Ovary (tissue), 9 donors: Measurements from ENCODE around the gene CKS1B. TPM values are rescaled to one million over a fixed set of nuclear protein-coding genes. Genes with fewer than 3 reads are reported as not detected.

Source experiments
- DNase-seq, 5 donors: peaks; one replicate each; pipeline ENCODE4 v3.0.0-alpha.2; 2019 to 2020
- H3K27ac ChIP-seq, 2 donors: fragments of 200-600 bp; one replicate each; pipeline versions ENCODE4 v1.5.1 to v1.8.0; 2019 to 2022
- H3K27me3 ChIP-seq: fragments of 200-600 bp; one replicate; pipeline ENCODE4 v1.8.0; 2022
- H3K36me3 ChIP-seq: fragments of 200-600 bp; sonication (generic); one replicate; pipeline ENCODE4 v1.5.1; 2019
- H3K4me1 ChIP-seq: one replicate; pipeline ENCODE4 v1.8.1; 2013; ENCODE audit warnings: mild to moderate bottlenecking, moderate library complexity; ENCODE audit not compliant: insufficient read depth
- H3K4me3 ChIP-seq: fragments of 200-600 bp; sonication (generic); one replicate; pipeline ENCODE4 v1.5.1; 2017
- H3K9me3 ChIP-seq, 2 donors: fragments of 200-600 bp in 1 of 2; sonication (generic) in 1 of 2; one replicate each; pipeline versions ENCODE4 v1.5.1 to v1.8.1; 2013 to 2019; ENCODE audit warnings: mild to moderate bottlenecking in 1 of 2, moderate library complexity in 1 of 2
- EP300 ChIP-seq: sonication (generic); formaldehyde crosslinking; IDR thresholded peaks from one replicate; pipeline ENCODE4 v1.6.1; 2017; ENCODE audit warnings: antibody characterized with exemption
- POLR2A ChIP-seq: fragments of 450-650 bp; IDR thresholded peaks from one replicate; pipeline ENCODE4 v1.6.1; 2017; ENCODE audit warnings: antibody characterized with exemption, mild to moderate bottlenecking, moderate library complexity
- WGBS, 3 donors: extraction: QIAGEN DNeasy Blood & Tissue Kit in 1 of 3; methylation state at CpG; one replicate each; pipeline versions ENCODE4 v1.1.5 to v1.1.7; 2013 to 2017; 5-methylcytosine and 5-hydroxymethylcytosine counted together
- intact Hi-C, 4 donors: fragments of 100-400 bp; cut with DNase I; formaldehyde crosslinking; loops; one replicate each; pipeline versions ENCODE4 v1.11.0 to v1.15.1; 2022 to 2023
- polyA plus RNA-seq, 2 donors: library from polyadenylated mRNA; stranded (reverse); fragments of 200-250 nt in 1 of 2; fragments of 350-450 nt in 1 of 2; fragmentation: Illumina TruSeq in 1 of 2; extraction: RNeasy Lipid Tissue Mini Kit (QIAGEN cat#74804) in 1 of 2; gene quantifications; one replicate each; pipeline ENCODE4 v1.2.3, GENCODE V29; 2013 to 2014
- total RNA-seq, 7 donors: library from RNA; depleted of rRNA in 2 of 7; stranded (reverse); fragments of >200 nt in 2 of 7; fragmentation: NEBNext Ultra II Directional in 3 of 7; extraction: Animal tissue kit (Norgen Biotek cat#: 25700) in 3 of 7; gene quantifications; one replicate each; pipeline versions ENCODE4 v1.1.0 to v1.2.4, GENCODE V29; 2016 to 2023
- TF ChIP-seq, protein P1 (sequence below), 3 donors: fragments of 450-650 bp in 2 of 3; fragments of 200-600 bp in 1 of 3; IDR thresholded peaks; one replicate each; pipeline versions ENCODE4 v1.5.1 to v1.8.0; 2016 to 2022; ENCODE audit warnings: antibody characterized with exemption in 3 of 3, mild to moderate bottlenecking in 1 of 3
- donor health status: DM: no; HTN: no; CAD: no; lungs with moderate emphysema.
- donor health status: DM: no; HTN: no; CAD: no.
- donor health status: Bipolar disorder and iron deficiency.
- donor health status: DM: yes; HTN: yes; CAD: no.
- donor health status: DM: no; HTN: no; CAD: no.
- donor health status: DM: yes; HTN: yes; CAD: no.

The CKS1B gene
- total and polyA plus RNA-seq, 9 donors: 12.2 to 55.8 (median 28.0) TPM

GRCh38 chr1:155013632-155014031, 39.2 kb downstream of the CKS1B start:
- DNase-seq: peak in 1 of 5 donors; percentile 33
- TF ChIP-seq EP300: no peak
- TF ChIP-seq POLR2A: no peak
- TF ChIP-seq, protein P1, sequence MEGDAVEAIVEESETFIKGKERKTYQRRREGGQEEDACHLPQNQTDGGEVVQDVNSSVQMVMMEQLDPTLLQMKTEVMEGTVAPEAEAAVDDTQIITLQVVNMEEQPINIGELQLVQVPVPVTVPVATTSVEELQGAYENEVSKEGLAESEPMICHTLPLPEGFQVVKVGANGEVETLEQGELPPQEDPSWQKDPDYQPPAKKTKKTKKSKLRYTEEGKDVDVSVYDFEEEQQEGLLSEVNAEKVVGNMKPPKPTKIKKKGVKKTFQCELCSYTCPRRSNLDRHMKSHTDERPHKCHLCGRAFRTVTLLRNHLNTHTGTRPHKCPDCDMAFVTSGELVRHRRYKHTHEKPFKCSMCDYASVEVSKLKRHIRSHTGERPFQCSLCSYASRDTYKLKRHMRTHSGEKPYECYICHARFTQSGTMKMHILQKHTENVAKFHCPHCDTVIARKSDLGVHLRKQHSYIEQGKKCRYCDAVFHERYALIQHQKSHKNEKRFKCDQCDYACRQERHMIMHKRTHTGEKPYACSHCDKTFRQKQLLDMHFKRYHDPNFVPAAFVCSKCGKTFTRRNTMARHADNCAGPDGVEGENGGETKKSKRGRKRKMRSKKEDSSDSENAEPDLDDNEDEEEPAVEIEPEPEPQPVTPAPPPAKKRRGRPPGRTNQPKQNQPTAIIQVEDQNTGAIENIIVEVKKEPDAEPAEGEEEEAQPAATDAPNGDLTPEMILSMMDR (IDR thresholded peaks at IDR 0.05): no peak
- no peaks in the 10 kb centered on the region for H3K36me3 ChIP-seq
- peaks cover 16% of the 10 kb centered on the region for H3K4me1 ChIP-seq
- H3K27ac ChIP-seq: no peak overlapping the region
- intact Hi-C loops: no loop called here
- WGBS, 3 donors: 43 to 55% (median 45%) methylated on average over 7 to 8 of the region's 8 CpGs
- no peaks in the 10 kb centered on the region for H3K27me3 ChIP-seq
- H3K4me3 ChIP-seq: no peak overlapping the region
- H3K9me3 ChIP-seq: no peaks in the 10 kb centered on the region

GRCh38 chr1:155014709-155015508, 40.4 kb downstream of the CKS1B start:
- Histone ChIP-seq H3K27me3 (no peaks in the 10 kb centered on the region), H3K4me1 (peaks cover 16% of the 10 kb centered on the region), H3K4me3 (no peak overlapping the region), H3K36me3 (no peaks in the 10 kb centered on the region), H3K9me3 (no peaks in the 10 kb centered on the region), H3K27ac (no peak overlapping the region)
- TF ChIP-seq, protein P1 (IDR thresholded peaks at IDR 0.05): no peak
- TF ChIP-seq EP300: no peak
- TF ChIP-seq POLR2A: no peak
- intact Hi-C loops: loop anchor here in 1 of 4 donors (5.0 kb wide), 1 partner anchor 37 kb away; the partner anchor contains the start of gene ADAM15
- peak in 2 of 5 donors; percentile 34 to 41 for DNase-seq
- 86 to 89% (median 88%) methylated on average over 31 of the region's 31 CpGs for WGBS, 3 donors

GRCh38 chr1:155015527-155016230, 41.2 kb downstream of the CKS1B start:
- intact Hi-C loops: loop anchor here in 1 of 4 donors (5.0 kb wide), 1 partner anchor 37 kb away; the partner anchor contains the start of gene ADAM15
- 85 to 86% (median 86%) methylated on average over 16 of the region's 16 CpGs for WGBS, 3 donors
- Histone ChIP-seq H3K4me1 (peaks cover 16% of the 10 kb centered on the region), H3K9me3 (no peaks in the 10 kb centered on the region), H3K27me3 (no peaks in the 10 kb centered on the region), H3K36me3 (no peaks in the 10 kb centered on the region), H3K4me3 (no peak overlapping the region), H3K27ac (no peak overlapping the region)
- TF ChIP-seq POLR2A: no peak
- TF ChIP-seq EP300: no peak
- TF ChIP-seq, protein P1 (IDR thresholded peaks at IDR 0.05): no peak
- DNase-seq: peak in 2 of 5 donors; percentile 31 to 39

- intact Hi-C loops: loop anchor here in 1 of 4 donors (5.0 kb wide), 1 partner anchor 36 kb away; the partner anchor contains the start of gene ADAM15
- peak in 4 of 5 donors; percentile 32 to 52 (median 44) for DNase-seq
- 84 to 91% (median 90%) methylated on average over 21 to 26 of the region's 26 CpGs for WGBS, 3 donors
Measured at GRCh38 chr1:155016231-155016831, 41.9 kb downstream of the CKS1B start.

More at GRCh38 chr1:155016231-155016831, 41.9 kb downstream of the CKS1B start:
- Histone ChIP-seq H3K27me3 (no peaks in the 10 kb centered on the region), H3K36me3 (no peaks in the 10 kb centered on the region), H3K27ac (peak overlapping the region; percentile 79 to 81), H3K4me3 (no peak overlapping the region), H3K4me1 (peaks cover 13% of the 10 kb centered on the region), H3K9me3 (no peaks in the 10 kb centered on the region)
- TF ChIP-seq EP300: no peak
- TF ChIP-seq POLR2A: no peak
- TF ChIP-seq, protein P1 (IDR thresholded peaks at IDR 0.05): no peak
